Lower leg skin (tissue), 4 donors: ENCODE results near the gene SLC4A4. TPM values are rescaled to one million over a fixed set of nuclear protein-coding genes. Genes with fewer than 3 reads are reported as not detected.

Experiments used
- DNase-seq, 2 donors: peaks; one replicate each; pipeline ENCODE4 v3.0.0-alpha.2; 2019; ENCODE audit warnings: low spot score in 2 of 2
- H3K4me3 ChIP-seq: fragments of 200-600 bp; sonication (generic); 2 replicates; pipeline ENCODE4 v1.5.1; 2017; ENCODE audit warnings: mild to moderate bottlenecking, low read depth; ENCODE audit not compliant: poor library complexity, severe bottlenecking
- POLR2A ChIP-seq, 2 donors: fragments of 450-650 bp; IDR thresholded peaks; one replicate each; pipeline ENCODE4 v1.6.1; 2016 to 2017; ENCODE audit warnings: antibody characterized with exemption in 2 of 2, mild to moderate bottlenecking in 1 of 2, moderate library complexity in 1 of 2
- WGBS, 2 donors: methylation state at CpG; one replicate each; pipeline ENCODE4 v1.1.5; 2018; 5-methylcytosine and 5-hydroxymethylcytosine counted together
- intact Hi-C: fragments of 100-400 bp; cut with DNase I; formaldehyde crosslinking; loops from one replicate; pipeline ENCODE4 v1.15.0; 2023; ENCODE audit warnings: low total_unique reads
- total RNA-seq, 4 donors: library from RNA; depleted of rRNA; stranded (reverse); fragments of >200 nt; gene quantifications; one replicate each; pipeline ENCODE4 v1.1.0, GENCODE V29; 2016
- TF ChIP-seq, protein P1 (sequence below), 3 donors: fragments of 450-650 bp; IDR thresholded peaks; one replicate each; pipeline ENCODE4 v1.5.1; 2016; ENCODE audit warnings: antibody characterized with exemption in 3 of 3, mild to moderate bottlenecking in 3 of 3, moderate library complexity in 2 of 3

SLC4A4 gene
- total RNA-seq, 4 donors from 2014 or later: 0.25 to 0.51 (median 0.47) TPM

DNA sequence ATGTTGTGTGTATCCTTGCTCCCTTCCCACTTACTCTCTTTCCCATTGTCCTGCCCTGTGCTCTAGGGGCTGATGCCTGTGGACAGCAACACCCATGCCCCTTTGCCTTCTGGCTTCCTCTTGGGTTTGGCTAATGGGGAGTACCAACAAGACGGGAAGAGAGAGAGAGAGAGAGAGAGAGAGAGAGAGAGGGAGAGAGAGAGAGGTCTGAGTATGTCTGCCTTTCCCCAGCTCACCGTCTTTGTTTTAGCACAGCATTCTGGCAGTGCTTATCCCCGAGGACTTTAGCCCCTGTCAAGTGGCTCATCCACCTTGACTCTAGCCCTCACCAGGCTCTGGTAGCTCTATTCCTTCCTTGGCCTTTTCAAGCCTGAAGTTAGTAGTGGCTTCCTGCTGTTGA, 128.0 kb downstream of the SLC4A4 start:
- WGBS, 2 donors: 85 to 90% methylated on average over 3 of the region's 3 CpGs
- H3K4me3 ChIP-seq: no peak overlapping the region
- no peak for TF ChIP-seq POLR2A (IDR thresholded peaks at IDR 0.05)
- TF ChIP-seq, protein P1, sequence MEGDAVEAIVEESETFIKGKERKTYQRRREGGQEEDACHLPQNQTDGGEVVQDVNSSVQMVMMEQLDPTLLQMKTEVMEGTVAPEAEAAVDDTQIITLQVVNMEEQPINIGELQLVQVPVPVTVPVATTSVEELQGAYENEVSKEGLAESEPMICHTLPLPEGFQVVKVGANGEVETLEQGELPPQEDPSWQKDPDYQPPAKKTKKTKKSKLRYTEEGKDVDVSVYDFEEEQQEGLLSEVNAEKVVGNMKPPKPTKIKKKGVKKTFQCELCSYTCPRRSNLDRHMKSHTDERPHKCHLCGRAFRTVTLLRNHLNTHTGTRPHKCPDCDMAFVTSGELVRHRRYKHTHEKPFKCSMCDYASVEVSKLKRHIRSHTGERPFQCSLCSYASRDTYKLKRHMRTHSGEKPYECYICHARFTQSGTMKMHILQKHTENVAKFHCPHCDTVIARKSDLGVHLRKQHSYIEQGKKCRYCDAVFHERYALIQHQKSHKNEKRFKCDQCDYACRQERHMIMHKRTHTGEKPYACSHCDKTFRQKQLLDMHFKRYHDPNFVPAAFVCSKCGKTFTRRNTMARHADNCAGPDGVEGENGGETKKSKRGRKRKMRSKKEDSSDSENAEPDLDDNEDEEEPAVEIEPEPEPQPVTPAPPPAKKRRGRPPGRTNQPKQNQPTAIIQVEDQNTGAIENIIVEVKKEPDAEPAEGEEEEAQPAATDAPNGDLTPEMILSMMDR (IDR thresholded peaks at IDR 0.05): no peak
- no peak for DNase-seq
- intact Hi-C loops: no loop called here

DNA sequence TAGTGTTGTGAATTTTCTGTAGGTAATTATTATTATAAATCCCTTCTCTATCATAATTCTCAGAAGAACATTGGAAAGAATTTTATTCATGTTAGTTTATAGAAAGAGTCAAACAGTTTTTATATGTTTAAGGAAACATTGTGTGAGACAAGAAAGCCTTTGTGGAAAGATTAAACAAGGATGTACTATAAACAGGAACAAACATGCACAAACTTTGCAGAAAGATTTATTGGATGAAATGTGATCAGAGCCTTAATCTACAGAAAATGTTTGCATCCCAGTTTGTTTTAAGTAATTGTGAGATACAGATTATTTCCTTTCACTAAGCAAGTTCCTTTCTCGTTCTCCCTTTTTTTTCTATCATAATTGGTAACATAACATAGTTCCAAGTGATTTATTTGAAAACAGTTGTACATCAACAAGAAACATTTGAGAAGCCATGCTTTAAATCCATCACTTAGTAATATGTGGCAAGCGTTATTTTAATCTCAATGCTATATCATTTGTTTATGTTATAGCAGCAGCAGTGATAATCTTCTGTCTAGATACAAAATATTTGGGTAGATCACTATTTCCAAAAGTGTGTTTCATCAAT, 129.4 kb downstream of the SLC4A4 start:
- DNase-seq: no peak
- TF ChIP-seq POLR2A (IDR thresholded peaks at IDR 0.05): no peak
- TF ChIP-seq, protein P1 (IDR thresholded peaks at IDR 0.05): no peak
- no peak overlapping the region for H3K4me3 ChIP-seq
- intact Hi-C loops: no loop called here
- 55 to 62% methylated on average over 2 of the region's 2 CpGs for WGBS, 2 donors

DNA sequence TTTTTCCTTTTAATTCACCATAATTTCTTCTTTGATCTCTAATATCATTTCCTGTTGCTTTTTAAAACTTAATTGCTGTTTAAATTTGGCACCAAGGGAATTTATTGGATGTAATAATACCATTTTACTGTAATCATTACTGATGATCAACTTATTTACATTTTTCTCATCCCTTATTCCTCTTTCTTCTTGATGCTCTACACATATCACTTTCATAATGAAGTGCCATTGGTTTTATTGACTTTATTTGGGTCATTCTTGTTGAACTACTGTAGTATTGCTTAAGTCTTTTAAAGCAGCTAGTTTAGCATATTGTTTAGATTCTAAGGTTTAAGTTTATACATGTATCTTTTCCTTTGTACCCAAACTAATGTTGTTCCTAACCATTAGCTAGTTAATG, 130.7 kb downstream of the SLC4A4 start:
- H3K4me3 ChIP-seq: no peak overlapping the region
- TF ChIP-seq, protein P1 (IDR thresholded peaks at IDR 0.05): no peak
- TF ChIP-seq POLR2A (IDR thresholded peaks at IDR 0.05): no peak
- intact Hi-C loops: no loop called here
- no peak for DNase-seq

DNA sequence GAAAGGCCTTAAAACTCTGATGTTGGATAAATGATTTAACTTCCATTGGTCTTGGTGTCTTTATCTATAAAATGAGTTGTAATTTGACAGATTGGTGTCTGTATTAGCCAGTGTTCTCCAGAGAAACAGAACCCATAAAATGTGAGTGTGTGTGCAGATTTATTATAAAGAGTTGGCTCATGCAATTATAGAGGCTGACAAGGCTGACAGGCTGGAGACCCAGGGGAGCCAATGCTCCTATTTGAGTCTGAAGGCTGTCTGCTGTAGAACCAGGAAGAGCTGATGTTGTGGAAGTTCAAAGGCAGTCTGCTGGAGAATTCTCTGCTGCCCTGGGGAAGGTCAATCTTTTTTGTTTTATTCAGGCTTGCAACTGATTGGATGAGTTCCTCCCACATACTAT, 131.7 kb downstream of the SLC4A4 start:
- no peak overlapping the region for H3K4me3 ChIP-seq
- intact Hi-C loops: no loop called here
- TF ChIP-seq, protein P1 (IDR thresholded peaks at IDR 0.05): no peak
- no peak for TF ChIP-seq POLR2A (IDR thresholded peaks at IDR 0.05)
- no peak for DNase-seq

DNA sequence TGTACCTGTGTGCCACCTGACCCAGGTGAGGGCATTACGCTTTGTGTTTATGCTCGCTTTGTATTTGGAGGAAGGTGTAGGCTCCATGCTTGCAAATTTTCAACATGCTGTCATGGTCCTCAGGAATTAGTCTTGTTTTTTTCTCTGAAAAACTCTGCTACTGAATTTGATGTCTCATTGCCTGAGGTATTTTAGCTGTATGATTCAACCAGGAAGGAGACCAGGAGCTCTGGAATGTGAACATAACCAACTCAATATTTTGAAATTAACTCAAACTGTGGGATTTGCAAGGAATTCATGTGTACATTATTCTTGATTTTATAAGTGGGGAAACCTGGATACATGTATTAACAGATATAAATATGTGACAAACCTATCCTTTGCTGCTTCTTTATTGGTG, 134.1 kb downstream of the SLC4A4 start:
- 91 to 95% methylated on average over 2 of the region's 2 CpGs for WGBS, 2 donors
- intact Hi-C loops: no loop called here
- no peak for DNase-seq
- H3K4me3 ChIP-seq: no peak overlapping the region
- no peak for TF ChIP-seq POLR2A (IDR thresholded peaks at IDR 0.05)
- TF ChIP-seq, protein P1 (IDR thresholded peaks at IDR 0.05): no peak

DNA sequence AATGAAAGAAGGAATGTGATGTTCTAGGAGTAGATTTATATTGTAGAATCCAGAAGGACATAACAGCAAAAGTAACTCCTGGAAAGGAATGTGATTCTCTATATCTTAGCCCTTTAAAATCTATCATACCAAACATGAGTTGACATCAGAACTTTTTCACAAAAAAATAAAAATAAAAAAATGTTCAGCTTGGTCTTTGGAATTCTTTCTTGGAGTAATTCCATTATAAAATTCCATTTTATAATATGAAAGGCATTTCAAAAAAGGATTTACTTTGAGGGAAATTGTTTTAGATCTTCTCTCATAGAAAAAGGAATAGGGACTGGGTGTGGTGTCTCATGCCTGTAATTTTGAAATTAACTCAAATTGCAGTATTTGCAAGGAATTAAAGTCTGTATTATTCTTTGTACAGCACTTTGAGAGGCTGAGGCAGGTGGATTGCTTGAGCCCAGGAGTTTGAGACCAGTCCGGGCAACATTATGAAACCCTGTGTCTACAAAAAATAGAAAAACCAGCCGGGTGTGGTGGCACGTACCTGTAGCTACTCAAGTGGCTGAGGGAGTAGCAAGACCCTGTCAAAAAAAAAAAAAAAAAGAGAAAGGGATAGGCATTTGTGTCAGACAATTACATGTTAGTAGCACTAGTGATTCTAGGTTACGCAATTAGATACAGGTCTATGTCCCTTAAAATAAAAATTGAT, 134.9 kb downstream of the SLC4A4 start:
- TF ChIP-seq, protein P1 (IDR thresholded peaks at IDR 0.05): no peak
- TF ChIP-seq POLR2A (IDR thresholded peaks at IDR 0.05): no peak
- intact Hi-C loops: no loop called here
- DNase-seq: no peak
- 48 to 74% methylated on average over 4 of the region's 4 CpGs for WGBS, 2 donors
- no peak overlapping the region for H3K4me3 ChIP-seq
